ENCODE data around the gene ALMS1.

Gene ALMS1

DNA sequence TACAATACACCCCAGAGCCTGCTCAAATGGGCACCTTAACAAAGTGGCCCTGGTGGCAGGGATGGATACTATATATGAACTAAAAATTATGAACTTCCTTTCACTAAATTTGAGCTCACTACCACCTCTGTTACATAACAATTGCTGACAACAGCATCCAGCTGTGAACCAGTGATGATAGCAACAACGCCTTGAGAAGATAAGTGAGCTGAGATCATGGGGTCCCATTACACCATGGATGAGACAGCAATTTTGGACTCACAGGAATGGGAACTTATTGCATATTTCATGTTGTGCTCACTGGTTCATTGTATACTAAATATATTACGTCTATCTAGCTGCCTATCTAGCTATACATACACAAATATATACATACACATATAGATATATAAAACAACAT is 16.9 kb upstream of the ALMS1 start:
- no peak overlapping the region for H3K9ac ChIP-seq (ENCODE audit: low read depth, low read length)
- no peaks in the 10 kb centered on the region for H3K36me3 ChIP-seq (ENCODE audit: insufficient read depth, low read length)
- no peak overlapping the region for H3K4me2 ChIP-seq (ENCODE audit: low read length)

DNA sequence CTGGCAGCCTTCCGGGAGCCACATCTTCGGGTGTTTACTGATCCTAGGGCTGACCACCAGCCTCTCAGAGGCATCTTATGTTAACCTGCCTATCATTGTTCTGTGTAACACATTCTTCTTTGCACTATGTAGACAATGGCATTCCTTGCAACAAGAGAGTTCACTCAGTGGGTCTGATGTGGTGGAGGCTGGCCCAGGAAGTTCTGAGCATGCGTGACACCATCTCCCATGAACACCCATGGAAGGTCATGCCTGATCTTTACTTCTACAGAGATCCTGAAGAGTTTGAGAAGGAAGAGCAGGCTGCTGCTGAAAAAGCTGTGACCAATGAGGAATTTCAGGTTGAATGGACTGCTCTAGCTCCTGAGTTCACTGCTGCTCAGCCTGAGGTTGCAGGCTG is 15.3 kb upstream of the ALMS1 start:
- peaks cover 66% of the 10 kb centered on the region for H3K27me3 ChIP-seq (ENCODE audit: control insufficient read depth, insufficient read depth, low read length)
- H3K4me1 ChIP-seq (ENCODE audit: control insufficient read depth, insufficient read depth, low read length), result no peaks in the 10 kb centered on the region
- H3K4me3 ChIP-seq (ENCODE audit: low read length), result no peak overlapping the region
- H3K36me3 ChIP-seq (ENCODE audit: insufficient read depth, low read length), result no peaks in the 10 kb centered on the region
- H3K4me2 ChIP-seq (ENCODE audit: low read length), result no peak overlapping the region
- no peak overlapping the region for H3K9ac ChIP-seq (ENCODE audit: low read depth, low read length)
- H3K9me3 ChIP-seq (replicated peaks; ENCODE audit: low read length), result no peaks in the 10 kb centered on the region

More for the DNA sequence above, 16.9 kb upstream of the ALMS1 start:
- no peaks in the 10 kb centered on the region for H3K9me3 ChIP-seq (replicated peaks; ENCODE audit: low read length)
- peaks cover 62% of the 10 kb centered on the region for H3K27me3 ChIP-seq (ENCODE audit: control insufficient read depth, insufficient read depth, low read length)
- no peaks in the 10 kb centered on the region for H3K4me1 ChIP-seq (ENCODE audit: control insufficient read depth, insufficient read depth, low read length)
- no peak overlapping the region for H3K4me3 ChIP-seq (ENCODE audit: low read length)

DNA sequence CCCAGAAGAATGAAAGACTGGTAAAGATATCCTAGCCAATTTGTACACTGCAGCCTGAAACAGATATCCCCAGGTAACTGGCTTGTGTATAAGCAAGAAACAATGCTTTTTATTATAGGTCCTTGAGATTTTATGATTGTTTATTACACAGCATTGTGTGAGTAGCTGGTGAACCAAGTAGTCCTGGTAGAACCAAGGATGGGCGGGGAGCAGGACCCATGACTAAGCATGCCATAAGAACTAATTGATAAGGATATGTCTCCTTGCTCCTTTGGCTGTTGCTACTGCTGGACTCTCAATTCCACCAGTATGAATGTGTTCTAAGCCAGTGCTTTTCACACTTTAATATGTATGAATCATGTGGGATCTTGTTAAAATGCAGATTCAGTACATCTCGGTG is 12.3 kb upstream of the ALMS1 start:
- Histone ChIP-seq H3K27me3 (ENCODE audit: control insufficient read depth, insufficient read depth, low read length) (peaks cover 76% of the 10 kb centered on the region), H3K4me3 (ENCODE audit: low read length) (no peak overlapping the region), H3K9ac (ENCODE audit: low read depth, low read length) (no peak overlapping the region), H3K4me1 (ENCODE audit: control insufficient read depth, insufficient read depth, low read length) (no peaks in the 10 kb centered on the region), H3K9me3 (replicated peaks; ENCODE audit: low read length) (no peaks in the 10 kb centered on the region), H3K36me3 (ENCODE audit: insufficient read depth, low read length) (no peaks in the 10 kb centered on the region), H3K4me2 (ENCODE audit: low read length) (no peak overlapping the region)

DNA sequence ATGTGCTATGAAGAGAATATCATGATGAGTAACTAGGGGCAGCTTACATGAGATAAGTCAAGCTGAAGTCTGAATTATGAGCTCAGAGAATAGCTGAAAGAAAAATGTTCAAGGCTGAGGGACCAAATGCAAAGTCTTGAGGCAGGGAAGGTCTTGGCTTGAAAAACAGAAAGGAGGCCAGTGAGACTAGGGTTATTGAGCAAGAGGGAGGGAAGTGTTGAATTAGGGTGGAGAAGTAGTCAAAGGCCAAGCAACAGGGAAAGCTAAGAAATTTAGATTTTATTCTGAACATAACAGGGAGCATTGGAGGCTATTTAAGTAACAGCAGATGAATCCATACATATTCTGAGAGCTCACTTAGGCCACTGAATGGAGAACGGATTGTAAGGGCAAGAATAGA is 11.4 kb upstream of the ALMS1 start:
- H3K27me3 ChIP-seq (ENCODE audit: control insufficient read depth, insufficient read depth, low read length), result peaks cover 80% of the 10 kb centered on the region
- no peak overlapping the region for H3K4me2 ChIP-seq (ENCODE audit: low read length)
- no peaks in the 10 kb centered on the region for H3K36me3 ChIP-seq (ENCODE audit: insufficient read depth, low read length)
- H3K4me1 ChIP-seq (ENCODE audit: control insufficient read depth, insufficient read depth, low read length), result no peaks in the 10 kb centered on the region
- H3K9ac ChIP-seq (ENCODE audit: low read depth, low read length), result no peak overlapping the region
- H3K9me3 ChIP-seq (replicated peaks; ENCODE audit: low read length), result no peaks in the 10 kb centered on the region
- H3K4me3 ChIP-seq (ENCODE audit: low read length), result no peak overlapping the region

- Histone ChIP-seq H3K4me3 (ENCODE audit: low read length) (no peak overlapping the region), H3K4me1 (ENCODE audit: control insufficient read depth, insufficient read depth, low read length) (no peaks in the 10 kb centered on the region), H3K9ac (ENCODE audit: low read depth, low read length) (no peak overlapping the region), H3K4me2 (ENCODE audit: low read length) (no peak overlapping the region), H3K9me3 (replicated peaks; ENCODE audit: low read length) (no peaks in the 10 kb centered on the region), H3K36me3 (ENCODE audit: insufficient read depth, low read length) (no peaks in the 10 kb centered on the region), H3K27me3 (ENCODE audit: control insufficient read depth, insufficient read depth, low read length) (peaks cover 79% of the 10 kb centered on the region)
Measured at GRCh38 chr2:73376681-73377080, 9.0 kb upstream of the ALMS1 start.

- H3K4me1 ChIP-seq (ENCODE audit: control insufficient read depth, insufficient read depth, low read length), result peaks cover 11% of the 10 kb centered on the region
- H3K27me3 ChIP-seq (ENCODE audit: control insufficient read depth, insufficient read depth, low read length), result peaks cover 33% of the 10 kb centered on the region
- no peaks in the 10 kb centered on the region for H3K9me3 ChIP-seq (replicated peaks; ENCODE audit: low read length)
- no peak overlapping the region for H3K9ac ChIP-seq (ENCODE audit: low read depth, low read length)
- H3K36me3 ChIP-seq (ENCODE audit: insufficient read depth, low read length), result no peaks in the 10 kb centered on the region
- no peak overlapping the region for H3K4me3 ChIP-seq (ENCODE audit: low read length)
- no peak overlapping the region for H3K4me2 ChIP-seq (ENCODE audit: low read length)
Measured at GRCh38 chr2:73383036-73383435, 2.6 kb upstream of the ALMS1 start.

DNA sequence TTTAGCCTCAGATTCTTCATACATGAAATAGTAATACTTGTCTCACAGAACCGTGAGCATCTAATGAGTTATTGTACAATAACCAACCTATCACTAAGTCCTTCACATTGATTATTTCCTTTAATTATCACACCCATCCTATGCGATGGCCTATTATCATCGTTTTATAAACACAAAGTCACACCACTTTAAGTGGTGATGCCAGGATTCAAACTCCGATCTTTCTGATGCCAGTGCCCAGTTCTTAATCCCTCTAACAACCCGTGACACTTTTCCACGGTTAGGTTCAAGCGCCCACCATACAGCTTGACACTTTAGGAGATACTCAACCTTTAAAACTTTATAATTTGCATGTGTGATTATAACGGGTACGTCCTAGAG is 523 bp upstream of the ALMS1 start:
- H3K4me1 ChIP-seq (ENCODE audit: control insufficient read depth, insufficient read depth, low read length), result peaks cover 11% of the 10 kb centered on the region
- no peaks in the 10 kb centered on the region for H3K9me3 ChIP-seq (replicated peaks; ENCODE audit: low read length)
- peak overlapping the region; percentile 97 for H3K4me3 ChIP-seq (ENCODE audit: low read length)
- peak overlapping the region; percentile 83 for H3K9ac ChIP-seq (ENCODE audit: low read depth, low read length)
- peak overlapping the region; percentile 86 for H3K4me2 ChIP-seq (ENCODE audit: low read length)
- no peaks in the 10 kb centered on the region for H3K36me3 ChIP-seq (ENCODE audit: insufficient read depth, low read length)
- peaks cover 23% of the 10 kb centered on the region for H3K27me3 ChIP-seq (ENCODE audit: control insufficient read depth, insufficient read depth, low read length)

DNA sequence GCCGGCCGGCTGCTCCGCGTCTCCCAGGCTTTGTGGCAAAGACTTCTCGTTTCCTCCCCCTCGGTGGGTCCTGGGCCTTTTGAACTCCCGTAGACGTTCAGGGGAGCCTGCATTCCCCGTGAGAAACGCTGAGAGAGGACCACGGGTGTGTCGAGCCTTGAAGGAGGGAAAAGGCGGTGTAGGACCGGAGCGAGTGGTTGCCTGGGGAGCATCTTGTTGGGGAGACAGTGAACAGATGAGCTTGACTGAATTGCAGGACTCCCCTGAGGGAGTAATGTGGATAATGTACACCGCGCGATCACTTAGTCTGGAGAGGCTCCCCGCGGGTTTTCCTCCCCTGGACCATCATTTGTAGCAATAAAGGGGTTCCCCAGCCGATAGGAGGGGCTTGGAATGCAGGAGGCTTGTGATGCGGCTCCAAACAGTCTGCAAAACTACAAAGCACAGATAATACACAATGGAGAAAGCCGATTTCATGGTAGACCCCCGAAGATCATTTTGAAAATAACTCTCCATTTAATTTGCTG is 769 bp downstream of the ALMS1 start:
- H3K36me3 ChIP-seq (ENCODE audit: insufficient read depth, low read length), result no peaks in the 10 kb centered on the region
- H3K4me3 ChIP-seq (ENCODE audit: low read length), result peak overlapping the region; percentile 97
- H3K9ac ChIP-seq (ENCODE audit: low read depth, low read length), result peak overlapping the region; percentile 90

GRCh38 chr2:73386894-73387636 is 1.4 kb downstream of the ALMS1 start:
- Histone ChIP-seq H3K9ac (ENCODE audit: low read depth, low read length) (peak overlapping the region; percentile 90), H3K9me3 (replicated peaks; ENCODE audit: low read length) (no peaks in the 10 kb centered on the region), H3K27me3 (ENCODE audit: control insufficient read depth, insufficient read depth, low read length) (peaks cover 7% of the 10 kb centered on the region), H3K4me3 (ENCODE audit: low read length) (peak overlapping the region; percentile 97), H3K36me3 (ENCODE audit: insufficient read depth, low read length) (no peaks in the 10 kb centered on the region), H3K4me2 (ENCODE audit: low read length) (peak overlapping the region; percentile 93), H3K4me1 (ENCODE audit: control insufficient read depth, insufficient read depth, low read length) (peaks cover 11% of the 10 kb centered on the region)

More for the DNA sequence above, 769 bp downstream of the ALMS1 start:
- Histone ChIP-seq H3K9me3 (replicated peaks; ENCODE audit: low read length) (no peaks in the 10 kb centered on the region), H3K27me3 (ENCODE audit: control insufficient read depth, insufficient read depth, low read length) (peaks cover 13% of the 10 kb centered on the region), H3K4me1 (ENCODE audit: control insufficient read depth, insufficient read depth, low read length) (peaks cover 11% of the 10 kb centered on the region), H3K4me2 (ENCODE audit: low read length) (peak overlapping the region; percentile 93)

DNA sequence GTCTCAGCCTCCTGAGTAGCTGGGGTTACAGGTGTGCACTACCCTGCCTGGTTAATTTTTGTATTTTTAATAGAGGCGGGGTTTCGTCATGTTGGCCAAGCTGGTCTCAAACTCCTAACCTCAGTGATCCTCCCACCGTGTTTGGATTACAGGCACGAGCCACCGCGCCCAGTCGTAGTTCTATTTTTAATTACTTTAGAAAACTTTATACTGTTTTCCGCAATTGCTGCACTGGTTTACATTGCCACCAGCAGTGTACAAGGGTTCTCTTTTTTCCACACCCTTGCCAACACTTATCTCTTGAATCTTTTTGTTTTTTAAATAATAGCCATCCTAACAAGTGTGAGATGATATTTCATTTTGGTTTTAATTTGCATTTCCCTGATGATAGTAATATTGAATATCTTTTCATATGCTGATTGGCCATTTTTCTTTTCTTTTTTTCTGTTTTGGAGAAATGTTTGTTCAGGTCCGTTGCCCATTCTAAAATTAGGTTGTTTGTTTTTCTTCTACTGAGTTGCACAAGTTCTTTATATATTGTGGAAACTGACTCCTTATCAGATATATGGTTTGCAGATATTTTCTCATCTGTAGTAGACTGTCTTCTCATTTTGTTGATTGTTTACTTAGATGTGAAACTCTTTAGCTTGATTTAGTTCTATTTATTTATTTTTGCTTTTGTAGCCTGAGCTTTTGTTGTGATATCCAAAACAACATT is 16.9 kb downstream of the ALMS1 start:
- H3K36me3 ChIP-seq (ENCODE audit: insufficient read depth, low read length), result peaks cover 8% of the 10 kb centered on the region
- no peak overlapping the region for H3K9ac ChIP-seq (ENCODE audit: low read depth, low read length)
- no peaks in the 10 kb centered on the region for H3K4me1 ChIP-seq (ENCODE audit: control insufficient read depth, insufficient read depth, low read length)
- H3K9me3 ChIP-seq (replicated peaks; ENCODE audit: low read length), result no peaks in the 10 kb centered on the region
- H3K27me3 ChIP-seq (ENCODE audit: control insufficient read depth, insufficient read depth, low read length), result no peaks in the 10 kb centered on the region
- no peak overlapping the region for H3K4me2 ChIP-seq (ENCODE audit: low read length)
- no peak overlapping the region for H3K4me3 ChIP-seq (ENCODE audit: low read length)

DNA sequence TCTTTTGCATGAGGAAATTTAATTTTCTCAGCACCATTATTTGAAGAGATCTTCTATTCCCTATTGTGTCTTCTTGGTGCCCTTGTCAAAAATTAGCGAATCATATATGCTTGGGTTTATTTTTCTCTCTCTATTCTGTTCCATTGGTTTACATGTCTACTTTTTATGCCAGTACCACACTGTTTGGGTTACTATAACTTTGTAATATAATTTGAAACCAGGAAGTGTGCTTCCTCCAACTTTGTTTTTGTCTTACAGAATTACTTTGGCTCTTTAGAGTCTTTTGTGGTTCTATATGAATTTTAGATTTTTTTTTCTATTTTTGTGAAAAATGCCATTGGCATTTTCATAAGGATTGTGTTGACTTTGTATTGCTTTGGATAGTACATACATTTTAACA is 17.6 kb downstream of the ALMS1 start:
- no peak overlapping the region for H3K9ac ChIP-seq (ENCODE audit: low read depth, low read length)
- H3K4me2 ChIP-seq (ENCODE audit: low read length), result no peak overlapping the region
- H3K9me3 ChIP-seq (replicated peaks; ENCODE audit: low read length), result no peaks in the 10 kb centered on the region
- H3K4me1 ChIP-seq (ENCODE audit: control insufficient read depth, insufficient read depth, low read length), result no peaks in the 10 kb centered on the region
- no peaks in the 10 kb centered on the region for H3K27me3 ChIP-seq (ENCODE audit: control insufficient read depth, insufficient read depth, low read length)
- peaks cover 8% of the 10 kb centered on the region for H3K36me3 ChIP-seq (ENCODE audit: insufficient read depth, low read length)
- no peak overlapping the region for H3K4me3 ChIP-seq (ENCODE audit: low read length)
